LoVo (cell line): ENCODE results near the gene RNF157.
"Not testable (repeated sequence)": the region's sequence is repeated elsewhere in the genome, so short reads cannot be mapped to it uniquely, and the experiment has no call there.

ENCODE experiments used
- DNase-seq: peaks from one replicate; pipeline ENCODE4 v3.0.0-alpha.2; 2016; ENCODE audit warnings: low spot score

RNF157 gene

GRCh38 chr17:76270127-76270592, 29.9 kb upstream of the RNF157 start:
- DNase-seq = no peak

DNA sequence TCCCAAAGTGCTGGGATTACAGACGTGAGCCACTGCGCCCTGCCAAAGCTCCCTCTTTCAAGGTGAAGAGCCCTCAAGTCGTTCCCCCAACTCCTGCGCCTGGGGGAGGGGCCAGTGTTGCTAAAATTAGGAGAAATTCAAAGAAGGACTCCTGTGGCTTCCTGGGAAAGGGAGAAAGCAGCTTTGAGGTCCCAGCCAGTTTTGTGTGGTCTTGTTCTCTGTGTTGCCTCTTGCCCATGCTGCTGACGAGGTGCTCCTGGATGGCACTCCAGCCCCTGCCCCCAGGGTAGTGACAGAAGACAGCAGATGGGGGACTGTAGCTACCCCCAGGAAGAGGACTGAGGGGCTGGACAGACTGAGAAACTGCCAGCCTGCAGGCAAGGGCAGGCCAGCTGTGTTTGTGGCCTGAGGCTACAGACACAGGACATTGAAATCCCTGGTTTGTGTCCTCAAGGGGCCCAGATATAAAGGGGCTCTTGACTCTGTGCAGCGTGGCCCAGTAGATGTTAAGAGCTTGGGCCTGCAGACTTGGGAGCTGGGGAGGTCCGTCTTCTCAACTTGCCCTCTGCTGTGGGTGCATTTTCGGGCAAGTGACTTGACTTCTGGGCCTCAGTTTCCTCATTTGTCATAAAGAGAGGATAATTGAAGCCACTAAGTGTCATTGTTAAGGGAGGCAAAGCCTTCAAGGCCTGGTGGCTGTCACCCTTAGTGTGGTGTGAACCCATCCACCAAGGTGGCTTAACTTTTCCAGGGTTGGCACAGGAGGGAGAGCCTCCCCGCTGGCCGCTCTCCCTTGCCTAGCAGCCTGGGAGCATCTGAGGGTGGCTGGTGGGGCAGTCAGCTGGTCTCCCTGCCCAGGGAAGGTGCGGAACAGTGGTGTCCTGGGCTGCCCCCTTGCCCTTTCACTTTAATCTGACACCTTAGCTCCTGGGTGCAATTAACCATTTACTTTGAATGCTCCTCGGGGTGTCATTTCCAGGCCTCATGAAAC, 29.0 kb upstream of the RNF157 start:
- no peak for DNase-seq

- no peak for DNase-seq
Observed at GRCh38 chr17:76268015-76268749, 27.9 kb upstream of the RNF157 start.

- not testable (repeated sequence) for DNase-seq
Observed at GRCh38 chr17:76267581-76268001, 27.3 kb upstream of the RNF157 start.

- DNase-seq = no peak
Observed at GRCh38 chr17:76267051-76267576, 26.8 kb upstream of the RNF157 start.

- DNase-seq = no peak
Observed at GRCh38 chr17:76266244-76266938, 26.1 kb upstream of the RNF157 start.

GRCh38 chr17:76265624-76266243, 25.4 kb upstream of the RNF157 start:
- peak; percentile 53 for DNase-seq

DNA sequence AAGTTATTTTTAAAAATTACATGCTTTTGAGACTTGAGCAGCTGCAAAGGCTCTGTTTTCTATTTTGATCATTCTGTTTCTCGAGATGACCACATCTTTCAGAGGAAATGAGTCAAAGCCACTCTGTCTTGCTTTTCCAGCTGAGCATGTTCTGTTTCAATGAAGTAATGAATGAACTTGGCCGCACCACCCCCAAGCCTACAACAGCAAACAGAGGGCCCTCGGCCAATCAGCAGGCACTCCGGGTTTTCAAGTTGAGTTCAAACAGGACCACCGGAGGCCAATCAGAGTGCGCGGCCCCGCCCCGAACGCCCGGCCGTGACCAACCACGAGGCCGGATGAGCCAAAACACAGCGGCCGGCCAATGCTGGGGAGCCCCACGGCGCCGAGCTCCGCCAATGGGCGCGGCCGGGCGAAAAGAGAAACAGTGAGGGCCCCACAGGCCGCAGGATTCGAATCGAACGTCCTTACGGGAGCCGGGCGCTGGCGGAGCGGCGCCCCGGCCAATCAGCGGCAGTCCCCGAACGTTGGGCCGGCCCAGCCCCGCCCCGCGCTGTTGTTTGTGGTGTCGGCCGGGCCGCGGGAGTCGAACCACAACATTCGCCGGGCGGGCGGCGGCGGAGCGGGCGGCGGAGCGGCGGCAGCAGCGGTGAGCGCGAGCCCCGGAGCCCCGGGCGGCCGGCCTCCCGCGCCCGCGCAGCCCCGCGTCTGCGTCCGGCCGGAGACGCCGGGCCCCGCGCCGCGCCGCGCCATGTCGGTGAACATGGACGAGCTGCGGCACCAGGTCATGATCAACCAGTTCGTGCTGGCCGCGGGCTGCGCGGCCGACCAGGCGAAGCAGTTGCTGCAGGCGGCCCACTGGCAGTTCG, 24.7 kb upstream of the RNF157 start, which contains the start of gene UBALD2:
Gene UBALD2 (plus strand): TSS at position 594 of the 869 bp plus-strand sequence. CDS start 158 bp downstream, at position 752.
- peak; percentile 98 for DNase-seq

GRCh38 chr17:76264425-76264754, 24.1 kb upstream of the RNF157 start:
- no peak for DNase-seq

DNA sequence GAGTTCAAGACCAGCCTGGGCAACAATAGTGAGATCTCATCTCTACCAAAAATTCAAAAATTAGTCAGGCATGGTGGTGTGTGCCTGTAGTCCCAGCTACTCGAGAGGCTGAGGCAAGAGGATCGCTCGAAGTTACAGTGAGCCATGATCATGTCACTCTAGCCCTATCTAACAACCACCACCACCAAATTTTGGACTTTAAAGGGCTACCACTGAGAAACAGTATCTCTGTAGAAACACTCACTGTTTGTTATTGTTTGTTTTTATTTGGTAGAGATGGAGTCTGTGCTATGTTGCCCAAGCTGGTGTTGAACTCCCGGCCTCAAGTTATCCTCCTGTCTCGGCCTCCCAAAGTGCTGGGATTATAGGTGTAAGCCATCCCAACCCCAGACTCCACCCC, 23.6 kb upstream of the RNF157 start:
- no peak for DNase-seq

- peak; percentile 79 for DNase-seq
Observed at GRCh38 chr17:76262732-76263344, 22.5 kb upstream of the RNF157 start.

DNA sequence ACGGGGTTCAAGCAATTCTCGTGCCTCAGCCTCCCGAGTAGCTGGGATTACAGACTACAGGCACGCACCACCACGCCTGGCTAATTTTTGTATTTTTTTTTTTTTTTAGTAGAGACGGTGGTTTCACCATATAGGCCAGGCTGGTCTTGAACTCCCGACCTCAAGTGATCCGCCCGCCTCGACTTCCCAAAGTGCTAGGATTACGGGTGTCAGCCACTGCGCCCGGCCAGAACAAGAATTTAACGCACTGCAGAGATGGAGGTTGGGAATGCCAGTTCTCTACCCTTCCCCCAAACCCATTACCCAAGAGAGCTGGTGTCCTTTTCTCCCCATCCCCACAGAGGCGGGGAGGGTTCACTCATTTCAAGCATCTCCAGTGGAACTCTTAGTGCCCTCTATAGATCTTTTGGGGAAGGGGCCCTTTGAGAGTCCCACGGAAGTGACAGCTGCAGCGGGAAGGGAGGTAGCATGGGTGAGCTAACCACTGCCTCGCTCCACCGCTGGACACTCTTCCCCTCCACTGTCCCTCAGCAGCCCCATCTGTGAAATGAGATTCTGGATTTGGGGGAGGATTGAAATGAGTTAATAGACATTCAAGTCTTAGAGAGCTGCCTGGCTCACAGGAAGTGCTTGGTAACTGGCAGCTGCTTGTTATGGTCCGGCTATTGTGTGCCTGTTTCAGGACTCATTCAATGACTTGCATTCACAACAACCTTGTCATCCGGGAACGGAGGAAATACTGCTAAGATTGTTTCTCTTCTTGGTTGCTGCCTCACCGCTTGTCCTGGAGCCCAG, 21.3 kb upstream of the RNF157 start:
- no peak for DNase-seq

DNA sequence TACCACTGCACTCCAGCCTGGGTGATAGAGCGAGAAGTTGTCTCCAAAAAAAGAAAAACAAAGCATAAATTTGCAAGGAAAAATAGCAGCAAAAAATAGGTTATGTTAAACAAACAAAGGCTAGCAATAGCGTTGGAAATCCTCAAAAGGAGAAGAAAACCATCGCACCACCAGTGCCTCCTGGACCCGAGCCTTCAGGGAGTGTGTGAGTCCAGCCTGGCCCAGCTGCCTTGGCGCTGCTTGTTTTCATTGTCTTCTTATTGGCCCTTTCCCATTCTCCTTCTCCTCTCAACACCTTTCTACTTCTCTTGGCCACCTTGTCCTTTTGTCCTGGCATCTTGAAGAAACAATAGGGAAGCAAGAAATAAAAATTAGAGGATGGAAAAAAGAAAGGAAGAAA, 20.4 kb upstream of the RNF157 start:
- DNase-seq = no peak

DNA sequence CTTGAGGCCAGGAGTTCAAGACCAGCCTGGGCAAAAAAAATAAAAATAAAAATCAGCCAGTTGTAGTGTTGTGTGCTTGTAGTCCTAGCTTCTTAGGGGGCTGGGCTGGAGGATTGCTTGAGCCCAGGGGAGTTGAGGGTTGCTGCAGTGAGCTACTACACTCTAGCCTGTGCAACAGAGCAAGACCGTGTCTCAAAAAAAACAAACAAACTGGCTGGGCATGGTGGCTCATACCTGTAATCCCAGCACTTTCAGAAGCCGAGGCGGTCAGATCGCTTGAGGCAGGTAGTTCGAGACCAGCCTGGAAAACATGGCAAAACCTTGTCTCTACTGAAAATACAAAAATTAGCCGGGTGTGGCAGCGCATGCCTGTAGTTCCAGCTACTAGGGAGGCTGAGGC, 19.9 kb upstream of the RNF157 start:
- DNase-seq = no peak

GRCh38 chr17:76256430-76257050, 16.2 kb upstream of the RNF157 start:
- not testable (repeated sequence) for DNase-seq

DNA sequence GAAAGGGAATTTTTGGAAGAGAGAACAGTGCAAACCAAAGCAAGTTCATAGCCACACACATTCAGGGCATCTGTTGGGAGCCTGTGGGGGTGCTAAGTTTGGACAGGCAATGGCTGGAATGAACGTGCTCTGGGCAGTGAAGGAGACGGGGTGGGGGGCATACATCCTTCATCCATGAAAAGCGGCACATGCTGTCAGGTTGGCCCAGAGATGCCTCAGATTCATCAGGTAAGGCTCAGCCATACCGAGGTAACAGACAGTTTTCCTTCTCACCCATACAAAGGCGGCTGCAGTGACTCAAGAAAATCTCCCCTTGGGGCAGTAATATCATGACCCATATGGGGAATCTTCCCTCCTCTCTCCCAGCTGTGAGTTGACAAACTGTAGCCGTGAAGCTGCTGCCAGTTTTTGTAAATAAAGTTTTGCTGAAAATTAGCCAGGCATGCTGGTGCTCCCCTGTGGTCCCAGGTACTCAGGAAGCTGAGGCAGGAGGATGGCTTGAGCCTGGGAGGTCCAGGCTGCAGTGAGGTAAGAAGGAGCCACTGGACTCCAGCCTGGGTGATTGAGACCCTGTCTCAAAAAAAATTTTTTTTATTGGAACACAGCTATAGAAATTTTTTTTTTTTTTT, 15.6 kb upstream of the RNF157 start:
- no peak for DNase-seq

- no peak for DNase-seq
Observed at GRCh38 chr17:76254275-76254674, 14.0 kb upstream of the RNF157 start.

DNA sequence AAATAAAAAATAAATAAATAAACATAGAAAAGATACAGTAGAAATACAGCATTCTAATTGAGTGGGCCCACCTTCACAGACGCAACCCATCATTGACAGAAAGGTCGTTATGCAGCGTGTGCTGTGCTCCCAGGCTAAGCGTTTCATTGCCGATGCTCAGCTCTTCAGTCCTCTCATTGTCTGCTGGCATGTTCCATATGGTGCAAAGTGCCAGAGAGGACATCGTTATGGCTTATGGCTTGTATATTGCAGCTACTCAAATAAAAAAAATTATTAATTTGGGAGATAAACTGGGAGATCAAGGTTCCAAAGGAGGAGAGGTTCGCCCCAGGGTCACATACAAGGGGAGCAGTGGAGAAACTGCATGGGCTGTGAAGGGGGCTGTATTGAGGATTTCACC, 13.5 kb upstream of the RNF157 start:
- DNase-seq = no peak
